K562 (cell line): ENCODE results near the gene CELSR1.

Experiments
- BDP1 ChIP-seq: IDR thresholded peaks from 3 replicates; pipeline ENCODE4 v1.6.1; 2011; ENCODE audit not compliant: insufficient read length, insufficient read depth
- CBX2 ChIP-seq: fragments of 200-600 bp; sonication (generic); IDR thresholded peaks from one replicate; pipeline ENCODE4 v1.6.1; 2012; ENCODE audit warnings: mild to moderate bottlenecking, low read length, inconsistent platforms; ENCODE audit not compliant: insufficient read depth, poor library complexity, severe bottlenecking
- CBX5 ChIP-seq: IDR thresholded peaks from 2 replicates; pipeline ENCODE4 v1.6.1; 2014; ENCODE audit warnings: low read depth, borderline replicate concordance
- MYBL2 ChIP-seq, 2 experiments: fragments of 450-650 bp in 1 of 2; sonication (generic) in 1 of 2; formaldehyde crosslinking in 1 of 2; IDR thresholded peaks; 2 replicates each; pipeline versions ENCODE4 v1.6.1 to v1.8.1; 2017 to 2022; ENCODE audit warnings: borderline replicate concordance in 1 of 2, inconsistent platforms in 1 of 2, low read depth in 1 of 2, mild to moderate bottlenecking in 1 of 2, missing genetic modification reagents in 1 of 2, moderate library complexity in 1 of 2
- PHF8 ChIP-seq: fragments of 200-600 bp; sonication (generic); IDR thresholded peaks from 2 replicates; pipeline ENCODE4 v1.6.1; 2012; ENCODE audit warnings: mixed run types, mild to moderate bottlenecking, inconsistent platforms, low read length, moderate library complexity, borderline replicate concordance
- RAD21 ChIP-seq, 2 experiments: fragments of 250-450 bp in 1 of 2; fragments of 450-650 bp in 1 of 2; sonication (Bioruptor Pico) in 1 of 2; formaldehyde crosslinking in 1 of 2; IDR thresholded peaks in 1 of 2; conservative IDR thresholded peaks in 1 of 2; 2 replicates each; pipeline versions ENCODE4 v1.4.0 to v1.8.0; 2020 to 2022; ENCODE audit warnings: mild to moderate bottlenecking in 2 of 2, moderate library complexity in 1 of 2
- SLC30A9 ChIP-seq: fragments of 250-450 bp; sonication (Bioruptor Pico); IDR thresholded peaks from 2 replicates; pipeline ENCODE4 v1.8.0; 2022; ENCODE audit warnings: mild to moderate bottlenecking, moderate library complexity
- TAF1 ChIP-seq: IDR thresholded peaks from 2 replicates; pipeline ENCODE4 v1.6.1; 2011; ENCODE audit warnings: mild to moderate bottlenecking, low read length, moderate library complexity; ENCODE audit not compliant: insufficient read depth, control insufficient read depth, severe bottlenecking; ENCODE audit errors: extremely low read depth
- ZNF232 ChIP-seq: sonication (generic); formaldehyde crosslinking; IDR thresholded peaks from 2 replicates; pipeline ENCODE4 v1.8.0; 2022; ENCODE audit warnings: mild to moderate bottlenecking, missing genetic modification reagents
- TF ChIP-seq, protein P1 (sequence below), 2 experiments: fragments of 450-650 bp; formaldehyde crosslinking in 1 of 2; IDR thresholded peaks; 2 replicates each; pipeline versions ENCODE4 v1.4.0 to v1.6.1; 2014 to 2020; ENCODE audit warnings: mild to moderate bottlenecking in 2 of 2, borderline replicate concordance in 1 of 2, low read depth in 1 of 2
- TF ChIP-seq, protein P2 (sequence below): fragments of 450-650 bp; conservative IDR thresholded peaks from 2 replicates; pipeline ENCODE4 v1.6.1; 2016; ENCODE audit warnings: missing genetic modification characterization, low read depth, mild to moderate bottlenecking, control low read depth, missing compliant biosample characterization

DNA sequence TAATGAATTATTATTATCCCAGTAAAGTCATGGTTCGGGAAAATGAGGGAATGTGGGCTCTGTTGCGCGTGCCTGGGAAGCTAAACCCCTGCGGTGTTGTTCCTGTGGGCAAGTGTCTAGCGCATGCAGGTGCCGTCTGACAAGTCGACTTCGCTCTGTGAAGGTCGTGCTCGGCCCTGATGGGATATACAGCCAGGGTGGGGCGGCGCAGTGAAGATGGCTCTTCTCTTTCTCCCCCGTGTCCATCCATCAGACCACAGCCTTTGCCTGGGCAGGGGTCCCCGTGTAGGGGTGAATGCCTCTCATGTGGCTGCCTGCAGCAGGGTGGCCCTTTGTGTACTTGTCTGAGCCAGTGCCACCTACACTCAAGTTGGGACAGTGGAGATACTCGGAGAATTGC is 214.7 kb downstream of the CELSR1 start:
- TF ChIP-seq MYBL2 (IDR thresholded peaks at IDR 0.05; ENCODE audit: low read depth) (no peak), MYBL2 (CRISPR knock-in tag; IDR thresholded peaks at IDR 0.05; ENCODE audit: borderline replicate concordance) (no peak), ZNF232 (no peak), PHF8 (no peak), BDP1 (no peak), CBX2 (no peak), TAF1 (no peak), SLC30A9 (CRISPR knock-in tag) (no peak), CBX5 (no peak), RAD21 (CRISPR knock-in tag; conservative IDR thresholded peaks at IDR 0.05 in 1 of 2, IDR thresholded peaks at IDR 0.05 in 1 of 2) (no peak)
- TF ChIP-seq, protein P1, sequence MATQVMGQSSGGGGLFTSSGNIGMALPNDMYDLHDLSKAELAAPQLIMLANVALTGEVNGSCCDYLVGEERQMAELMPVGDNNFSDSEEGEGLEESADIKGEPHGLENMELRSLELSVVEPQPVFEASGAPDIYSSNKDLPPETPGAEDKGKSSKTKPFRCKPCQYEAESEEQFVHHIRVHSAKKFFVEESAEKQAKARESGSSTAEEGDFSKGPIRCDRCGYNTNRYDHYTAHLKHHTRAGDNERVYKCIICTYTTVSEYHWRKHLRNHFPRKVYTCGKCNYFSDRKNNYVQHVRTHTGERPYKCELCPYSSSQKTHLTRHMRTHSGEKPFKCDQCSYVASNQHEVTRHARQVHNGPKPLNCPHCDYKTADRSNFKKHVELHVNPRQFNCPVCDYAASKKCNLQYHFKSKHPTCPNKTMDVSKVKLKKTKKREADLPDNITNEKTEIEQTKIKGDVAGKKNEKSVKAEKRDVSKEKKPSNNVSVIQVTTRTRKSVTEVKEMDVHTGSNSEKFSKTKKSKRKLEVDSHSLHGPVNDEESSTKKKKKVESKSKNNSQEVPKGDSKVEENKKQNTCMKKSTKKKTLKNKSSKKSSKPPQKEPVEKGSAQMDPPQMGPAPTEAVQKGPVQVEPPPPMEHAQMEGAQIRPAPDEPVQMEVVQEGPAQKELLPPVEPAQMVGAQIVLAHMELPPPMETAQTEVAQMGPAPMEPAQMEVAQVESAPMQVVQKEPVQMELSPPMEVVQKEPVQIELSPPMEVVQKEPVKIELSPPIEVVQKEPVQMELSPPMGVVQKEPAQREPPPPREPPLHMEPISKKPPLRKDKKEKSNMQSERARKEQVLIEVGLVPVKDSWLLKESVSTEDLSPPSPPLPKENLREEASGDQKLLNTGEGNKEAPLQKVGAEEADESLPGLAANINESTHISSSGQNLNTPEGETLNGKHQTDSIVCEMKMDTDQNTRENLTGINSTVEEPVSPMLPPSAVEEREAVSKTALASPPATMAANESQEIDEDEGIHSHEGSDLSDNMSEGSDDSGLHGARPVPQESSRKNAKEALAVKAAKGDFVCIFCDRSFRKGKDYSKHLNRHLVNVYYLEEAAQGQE (IDR thresholded peaks at IDR 0.05; ENCODE audit: borderline replicate concordance), result no peak
- TF ChIP-seq, protein P1 (CRISPR knock-in tag; IDR thresholded peaks at IDR 0.05; ENCODE audit: low read depth), result no peak
- TF ChIP-seq, protein P2, sequence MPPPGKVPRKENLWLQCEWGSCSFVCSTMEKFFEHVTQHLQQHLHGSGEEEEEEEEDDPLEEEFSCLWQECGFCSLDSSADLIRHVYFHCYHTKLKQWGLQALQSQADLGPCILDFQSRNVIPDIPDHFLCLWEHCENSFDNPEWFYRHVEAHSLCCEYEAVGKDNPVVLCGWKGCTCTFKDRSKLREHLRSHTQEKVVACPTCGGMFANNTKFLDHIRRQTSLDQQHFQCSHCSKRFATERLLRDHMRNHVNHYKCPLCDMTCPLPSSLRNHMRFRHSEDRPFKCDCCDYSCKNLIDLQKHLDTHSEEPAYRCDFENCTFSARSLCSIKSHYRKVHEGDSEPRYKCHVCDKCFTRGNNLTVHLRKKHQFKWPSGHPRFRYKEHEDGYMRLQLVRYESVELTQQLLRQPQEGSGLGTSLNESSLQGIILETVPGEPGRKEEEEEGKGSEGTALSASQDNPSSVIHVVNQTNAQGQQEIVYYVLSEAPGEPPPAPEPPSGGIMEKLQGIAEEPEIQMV, result no peak
